Upper lobe of left lung (tissue), 4 donors: Measurements from ENCODE around the gene MAD1L1.

Source experiments
- CTCF ChIP-seq, 6 experiments: fragments of 450-650 bp in 4 of 6; fragments of 200-600 bp in 2 of 6; sonication (generic) in 2 of 6; IDR thresholded peaks; one replicate each; pipeline ENCODE4 v1.5.1; 2016 to 2019; ENCODE audit warnings: antibody characterized with exemption in 6 of 6
- POLR2AphosphoS5 ChIP-seq, 2 donors: sonication (generic); formaldehyde crosslinking; IDR thresholded peaks; one replicate each; pipeline ENCODE4 v1.5.1; 2017; ENCODE audit warnings: antibody characterized with exemption in 2 of 2

DNA sequence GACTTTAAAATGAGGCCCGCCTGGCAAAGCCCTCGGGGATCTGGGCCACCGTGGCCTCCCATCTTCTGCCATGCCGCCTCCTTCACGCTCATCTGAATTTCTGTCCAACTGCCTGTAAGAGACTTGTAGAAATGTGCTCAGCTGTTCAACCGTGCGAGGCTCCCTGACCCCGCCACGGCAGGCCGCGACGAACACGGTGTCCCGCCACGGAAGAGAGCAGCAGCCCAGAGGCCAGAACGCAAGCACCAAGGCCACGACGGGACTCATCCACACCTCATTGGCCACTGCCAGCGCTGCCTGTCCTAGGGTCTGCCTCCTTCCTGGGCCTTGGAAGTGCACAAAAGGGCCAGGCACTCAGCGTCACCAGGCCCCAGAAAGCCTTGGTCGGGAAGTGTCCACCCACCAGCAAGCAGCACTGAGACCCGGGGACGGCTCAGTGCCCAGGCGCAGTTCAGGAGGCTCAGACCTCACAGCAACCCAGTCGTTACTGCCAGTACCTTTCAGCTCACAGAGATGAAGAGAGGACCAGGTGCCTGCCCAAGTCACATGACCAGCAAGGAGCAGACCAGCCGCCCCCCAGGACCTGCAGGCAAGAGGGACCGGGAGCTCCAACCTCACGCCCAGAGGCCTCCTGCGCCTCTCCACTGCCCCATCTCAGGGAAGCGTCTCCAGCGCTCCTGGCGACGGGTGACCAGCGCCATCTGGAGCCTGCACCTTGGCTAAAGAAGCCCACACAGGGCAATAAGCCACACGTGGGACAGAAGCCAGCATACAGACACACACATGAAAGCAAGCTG lies 85.9 kb downstream of the MAD1L1 start:
- TF ChIP-seq CTCF (IDR thresholded peaks at IDR 0.05), result no peak
- TF ChIP-seq POLR2AphosphoS5 (IDR thresholded peaks at IDR 0.05), result no peak
